Uterus (tissue), 4 donors: Measurements from ENCODE around the gene PRPF38A. TPM values are rescaled to one million over a fixed set of nuclear protein-coding genes. Genes with fewer than 3 reads are reported as not detected.
A peak's percentile ranks its signal among the peaks of the same experiment; 100 is the strongest.

Experiments used
- DNase-seq, 2 donors: peaks; one replicate each; pipeline ENCODE4 v3.0.0-alpha.2; 2019 to 2020
- H3K27ac ChIP-seq, 2 donors: fragments of 200-600 bp; sonication (generic); 1 replicate in 1 of 2; 2 replicates in 1 of 2; pipeline ENCODE4 v1.5.1; 2016 to 2018
- H3K27me3 ChIP-seq, 2 donors: fragments of 200-600 bp; sonication (generic); one replicate each; pipeline ENCODE4 v1.5.1; 2018 to 2019; ENCODE audit warnings: control low read depth in 1 of 2
- H3K36me3 ChIP-seq, 2 donors: fragments of 200-600 bp; sonication (generic); one replicate each; pipeline ENCODE4 v1.5.1; 2019; ENCODE audit warnings: control low read depth in 1 of 2
- H3K4me1 ChIP-seq, 2 donors: fragments of 200-600 bp; sonication (generic); one replicate each; pipeline ENCODE4 v1.5.1; 2018 to 2019; ENCODE audit warnings: control low read depth in 1 of 2
- H3K4me3 ChIP-seq, 2 donors: fragments of 200-600 bp; sonication (generic); 1 replicate in 1 of 2; 2 replicates in 1 of 2; pipeline ENCODE4 v1.5.1; 2018 to 2019; ENCODE audit warnings: mild to moderate bottlenecking in 1 of 2
- H3K9me3 ChIP-seq, 2 donors: fragments of 200-600 bp; sonication (generic); one replicate each; pipeline ENCODE4 v1.5.1; 2019; ENCODE audit warnings: control low read depth in 1 of 2
- POLR2A ChIP-seq, 2 donors: fragments of 450-650 bp; IDR thresholded peaks; one replicate each; pipeline ENCODE4 v1.6.1; 2016; ENCODE audit warnings: antibody characterized with exemption in 2 of 2, mild to moderate bottlenecking in 1 of 2, moderate library complexity in 1 of 2
- intact Hi-C: fragments of 100-400 bp; cut with DNase I; formaldehyde crosslinking; loops from one replicate; pipeline ENCODE4 v1.15.1; 2023; ENCODE audit warnings: low total_unique reads
- total RNA-seq, 4 donors: library from RNA; depleted of rRNA in 3 of 4; stranded (reverse); fragments of >200 nt in 3 of 4; gene quantifications; one replicate each; pipeline versions ENCODE4 v1.1.0 to v1.2.4, GENCODE V29; 2014 to 2023
- TF ChIP-seq, protein P1 (sequence below), 4 experiments: fragments of 200-600 bp in 2 of 4; fragments of 450-650 bp in 2 of 4; sonication (generic) in 2 of 4; IDR thresholded peaks; one replicate each; pipeline ENCODE4 v1.5.1; 2016 to 2019; ENCODE audit warnings: antibody characterized with exemption in 4 of 4, mild to moderate bottlenecking in 2 of 4, moderate library complexity in 1 of 4
- donor health status: DM: yes; HTN: yes; CAD: no.

Gene PRPF38A
- total RNA-seq, 4 donors from 2014 or later: 4.6 to 58.2 (median 30.7) TPM

- Histone ChIP-seq H3K9me3 (no peaks in the 10 kb centered on the region), H3K4me1 (peaks cover 0 to 6% of the 10 kb centered on the region in 2 donors), H3K36me3 (no peaks in the 10 kb centered on the region), H3K27ac (no peak overlapping the region), H3K27me3 (no peaks in the 10 kb centered on the region), H3K4me3 (no peak overlapping the region)
- no peak for DNase-seq
- TF ChIP-seq, protein P1, sequence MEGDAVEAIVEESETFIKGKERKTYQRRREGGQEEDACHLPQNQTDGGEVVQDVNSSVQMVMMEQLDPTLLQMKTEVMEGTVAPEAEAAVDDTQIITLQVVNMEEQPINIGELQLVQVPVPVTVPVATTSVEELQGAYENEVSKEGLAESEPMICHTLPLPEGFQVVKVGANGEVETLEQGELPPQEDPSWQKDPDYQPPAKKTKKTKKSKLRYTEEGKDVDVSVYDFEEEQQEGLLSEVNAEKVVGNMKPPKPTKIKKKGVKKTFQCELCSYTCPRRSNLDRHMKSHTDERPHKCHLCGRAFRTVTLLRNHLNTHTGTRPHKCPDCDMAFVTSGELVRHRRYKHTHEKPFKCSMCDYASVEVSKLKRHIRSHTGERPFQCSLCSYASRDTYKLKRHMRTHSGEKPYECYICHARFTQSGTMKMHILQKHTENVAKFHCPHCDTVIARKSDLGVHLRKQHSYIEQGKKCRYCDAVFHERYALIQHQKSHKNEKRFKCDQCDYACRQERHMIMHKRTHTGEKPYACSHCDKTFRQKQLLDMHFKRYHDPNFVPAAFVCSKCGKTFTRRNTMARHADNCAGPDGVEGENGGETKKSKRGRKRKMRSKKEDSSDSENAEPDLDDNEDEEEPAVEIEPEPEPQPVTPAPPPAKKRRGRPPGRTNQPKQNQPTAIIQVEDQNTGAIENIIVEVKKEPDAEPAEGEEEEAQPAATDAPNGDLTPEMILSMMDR (IDR thresholded peaks at IDR 0.05): no peak
- intact Hi-C loops: no loop called here
These were observed 4.8 kb upstream of the PRPF38A start for GRCh38 chr1:52399629-52400028.

DNA sequence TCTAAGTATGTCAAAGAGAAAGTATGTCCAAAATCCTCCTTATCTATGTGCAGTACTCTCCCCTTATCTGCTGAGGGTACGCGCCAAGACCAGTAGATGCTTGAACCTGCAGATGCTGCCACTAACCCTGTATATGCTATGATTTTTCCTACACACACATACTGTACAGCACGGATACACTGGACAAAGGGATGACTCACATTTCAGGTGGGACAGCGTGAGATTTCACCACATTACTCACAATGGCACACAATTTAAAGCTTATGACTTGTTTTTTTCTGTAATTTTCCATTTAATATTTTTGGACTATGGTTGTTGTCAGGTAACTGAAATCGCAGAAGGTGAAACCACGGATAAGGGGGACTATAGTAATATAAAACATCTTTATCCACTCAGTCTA, 4.3 kb upstream of the PRPF38A start:
- no peak overlapping the region for H3K27ac ChIP-seq
- no peaks in the 10 kb centered on the region for H3K36me3 ChIP-seq
- no peak for TF ChIP-seq POLR2A (IDR thresholded peaks at IDR 0.05)
- TF ChIP-seq, protein P1 (IDR thresholded peaks at IDR 0.05): no peak
- no peak for DNase-seq
- H3K9me3 ChIP-seq: no peaks in the 10 kb centered on the region
- intact Hi-C loops: no loop called here
- no peaks in the 10 kb centered on the region for H3K27me3 ChIP-seq
- H3K4me1 ChIP-seq: peaks cover 0 to 6% of the 10 kb centered on the region in 2 donors
- no peak overlapping the region for H3K4me3 ChIP-seq

DNA sequence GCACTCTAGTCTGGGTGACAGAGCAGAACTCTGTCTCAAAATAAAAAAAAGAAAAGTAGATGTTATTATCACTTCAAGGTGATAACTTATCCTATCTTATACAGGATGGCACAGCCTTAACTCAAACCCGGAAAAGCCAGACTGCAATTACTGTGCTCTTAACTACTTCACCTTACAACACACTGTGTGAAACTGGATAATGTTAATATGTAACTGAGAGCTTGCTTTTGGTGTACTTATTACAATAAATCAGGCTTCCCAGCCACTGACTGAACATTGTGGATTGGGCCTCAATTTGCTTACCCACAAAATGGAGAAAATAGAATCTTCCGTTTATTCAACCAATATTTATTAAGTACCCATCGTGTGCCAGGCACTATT, 1.6 kb upstream of the PRPF38A start:
- Histone ChIP-seq H3K4me1 (peaks cover 0 to 6% of the 10 kb centered on the region in 2 donors), H3K9me3 (no peaks in the 10 kb centered on the region), H3K27ac (no peak overlapping the region), H3K27me3 (no peaks in the 10 kb centered on the region), H3K4me3 (no peak overlapping the region), H3K36me3 (no peaks in the 10 kb centered on the region)
- intact Hi-C loops: no loop called here
- TF ChIP-seq, protein P1 (IDR thresholded peaks at IDR 0.05): no peak
- no peak for TF ChIP-seq POLR2A (IDR thresholded peaks at IDR 0.05)
- no peak for DNase-seq

GRCh38 chr1:52403566-52404115, 761 bp upstream of the PRPF38A start:
- Histone ChIP-seq H3K4me1 (peaks cover 0 to 6% of the 10 kb centered on the region in 2 donors), H3K9me3 (no peaks in the 10 kb centered on the region), H3K27ac (peak overlapping the region; percentile 90 to 91), H3K4me3 (peak overlapping the region; percentile 87 to 91), H3K27me3 (no peaks in the 10 kb centered on the region), H3K36me3 (no peaks in the 10 kb centered on the region)
- DNase-seq: no peak
- intact Hi-C loops: no loop called here
- no peak for TF ChIP-seq POLR2A (IDR thresholded peaks at IDR 0.05)
- TF ChIP-seq, protein P1 (IDR thresholded peaks at IDR 0.05): no peak

DNA sequence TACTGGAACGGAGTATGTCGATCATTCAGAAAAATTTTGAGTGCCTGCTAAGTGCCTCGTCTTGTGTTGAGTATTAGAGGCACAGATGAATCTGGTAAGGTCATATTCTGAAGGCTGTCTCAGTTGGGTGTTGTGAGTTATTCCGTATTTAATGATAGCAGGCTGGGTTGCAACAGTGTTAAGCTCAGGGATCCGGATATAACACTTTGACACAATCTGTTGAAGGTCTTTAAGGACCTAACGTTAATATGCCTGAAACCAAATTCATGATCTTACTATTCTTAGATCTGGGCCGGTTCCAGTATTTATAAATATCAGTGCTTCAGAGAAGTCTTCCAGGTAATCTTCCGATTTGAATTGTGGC, 555 bp downstream of the PRPF38A start:
- Histone ChIP-seq H3K4me3 (peak overlapping the region; percentile 87 to 91), H3K36me3 (no peaks in the 10 kb centered on the region), H3K27ac (peak overlapping the region; percentile 90 to 91), H3K9me3 (no peaks in the 10 kb centered on the region), H3K4me1 (peaks cover 0 to 6% of the 10 kb centered on the region in 2 donors), H3K27me3 (no peaks in the 10 kb centered on the region)
- intact Hi-C loops: no loop called here
- DNase-seq: no peak
- TF ChIP-seq, protein P1 (IDR thresholded peaks at IDR 0.05): no peak
- no peak for TF ChIP-seq POLR2A (IDR thresholded peaks at IDR 0.05)
